GM19043 (cell line): ENCODE measurements around the gene INKA1.
A peak's percentile ranks its signal among the peaks of the same experiment; 100 is the strongest.

Experiments used
- ATAC-seq: cut with Tn5 transposase; IDR thresholded peaks from one replicate; pipeline ENCODE4 v1.9.1; 2021; ENCODE audit warnings: low read depth; ENCODE audit not compliant: unreplicated experiment

The INKA1 gene

GRCh38 chr3:49786357-49787181 is 16.5 kb upstream of the INKA1 start, which contains the start of gene IP6K1:
Gene IP6K1, minus strand, starts transcription at chr3:49786542. Its CDS starts 38,502 bp downstream, at chr3:49748040.
- peak; percentile 99 for ATAC-seq

DNA sequence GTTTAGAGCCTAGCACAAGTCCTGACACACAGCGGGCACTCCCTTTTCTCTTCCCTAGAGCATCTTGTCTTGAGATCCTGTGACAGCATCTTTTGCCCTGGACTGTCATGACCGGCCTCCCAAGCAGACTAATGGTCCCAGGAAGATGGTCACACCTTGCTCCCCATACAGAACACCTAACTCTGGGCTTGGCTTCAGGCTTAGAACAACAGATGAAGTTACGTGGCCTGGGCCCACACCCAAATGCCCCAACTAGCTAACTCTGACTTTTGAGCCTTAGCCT is 15.9 kb upstream of the INKA1 start:
- ATAC-seq = no peak

GRCh38 chr3:49787536-49787935 is 15.5 kb upstream of the INKA1 start:
- no peak for ATAC-seq

DNA sequence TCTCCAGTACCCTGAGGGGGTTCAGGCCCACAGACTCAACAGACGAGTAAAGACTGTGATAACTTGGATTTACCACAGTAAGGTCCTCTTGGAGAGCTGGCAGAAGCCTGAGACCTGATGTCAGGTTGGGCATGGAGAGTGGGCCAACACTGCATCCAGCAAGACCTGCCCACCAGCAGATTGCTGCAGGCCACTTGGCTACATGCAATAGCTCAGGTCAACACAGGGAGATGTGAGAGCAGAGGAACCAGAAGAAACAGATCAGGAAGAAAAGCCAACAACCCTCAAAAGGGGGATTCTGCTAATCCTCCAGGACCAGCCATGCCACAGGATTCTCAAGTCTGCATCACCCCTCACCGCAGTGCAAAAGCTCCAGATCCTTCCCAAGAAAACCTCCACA is 15.0 kb upstream of the INKA1 start:
- no peak for ATAC-seq

- ATAC-seq = no peak
Observed at GRCh38 chr3:49790626-49791411, 12.2 kb upstream of the INKA1 start.

GRCh38 chr3:49791571-49791970 is 11.5 kb upstream of the INKA1 start:
- ATAC-seq = no peak

DNA sequence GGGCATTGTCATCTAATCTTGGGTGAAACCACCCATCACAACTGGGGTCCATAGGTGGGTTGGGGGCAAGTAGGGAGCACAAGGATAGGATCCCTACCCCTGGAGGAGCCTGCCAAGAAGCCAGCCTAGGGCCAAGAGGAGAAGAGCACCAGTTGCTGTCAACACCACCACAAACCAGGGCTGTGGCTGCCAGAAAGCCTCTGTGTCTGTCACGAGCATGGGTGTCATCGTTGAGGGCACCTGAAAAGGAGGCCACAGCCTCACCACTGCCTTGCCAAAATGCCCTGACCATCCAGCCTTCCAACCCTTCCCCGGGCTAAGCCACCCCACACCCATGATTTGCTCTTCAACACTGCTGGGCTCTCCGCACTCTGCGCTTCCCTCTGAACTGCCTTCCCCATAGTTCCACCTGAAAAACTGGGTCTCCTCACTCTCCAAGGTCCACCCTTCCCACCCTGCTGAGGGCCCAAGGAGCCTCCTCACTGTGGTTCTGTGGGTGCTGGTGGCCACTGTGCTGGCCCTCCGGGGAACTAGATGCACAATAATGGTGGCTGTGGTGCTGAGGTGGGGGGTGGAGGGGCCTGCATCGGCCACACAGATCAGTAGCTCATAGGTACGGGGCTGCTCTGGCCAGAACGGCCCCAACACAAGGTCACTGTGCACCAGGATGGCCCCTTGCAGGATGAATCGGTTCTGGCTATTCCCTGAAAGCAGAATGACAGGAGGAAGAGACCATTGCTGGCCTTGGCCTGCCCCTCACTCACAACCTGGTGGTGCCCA is 10.5 kb upstream of the INKA1 start:
- ATAC-seq = no peak

DNA sequence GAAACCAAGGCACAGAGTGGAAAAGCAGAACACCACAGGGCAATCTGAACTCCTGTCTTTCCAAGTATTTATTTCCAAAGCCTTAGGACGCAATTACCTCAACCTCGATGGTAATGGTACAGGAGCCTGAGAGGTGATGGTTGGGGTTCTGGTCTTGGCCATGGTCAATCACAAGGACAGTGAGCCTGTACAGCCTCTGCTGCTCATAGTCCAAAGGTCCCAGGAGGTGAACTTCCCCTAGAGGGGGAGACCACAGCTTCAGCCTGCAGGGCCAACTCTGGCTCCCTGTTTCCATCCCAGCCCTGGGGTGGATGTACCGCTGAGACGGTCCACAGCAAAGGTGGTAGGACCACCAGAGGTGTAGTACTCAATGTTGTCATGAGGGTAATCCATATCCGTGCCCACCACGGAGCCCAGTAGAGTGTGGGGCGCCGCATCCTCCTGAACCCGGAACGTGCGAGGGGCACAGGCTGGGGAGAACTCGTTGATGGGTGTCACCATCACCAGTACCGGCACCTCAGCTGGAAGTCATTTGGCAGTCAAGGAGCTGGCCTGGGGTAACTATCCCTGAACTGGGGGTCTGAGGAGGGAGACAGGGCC is 9.5 kb upstream of the INKA1 start:
- ATAC-seq = no peak

GRCh38 chr3:49794431-49794830 is 8.6 kb upstream of the INKA1 start:
- ATAC-seq = no peak

DNA sequence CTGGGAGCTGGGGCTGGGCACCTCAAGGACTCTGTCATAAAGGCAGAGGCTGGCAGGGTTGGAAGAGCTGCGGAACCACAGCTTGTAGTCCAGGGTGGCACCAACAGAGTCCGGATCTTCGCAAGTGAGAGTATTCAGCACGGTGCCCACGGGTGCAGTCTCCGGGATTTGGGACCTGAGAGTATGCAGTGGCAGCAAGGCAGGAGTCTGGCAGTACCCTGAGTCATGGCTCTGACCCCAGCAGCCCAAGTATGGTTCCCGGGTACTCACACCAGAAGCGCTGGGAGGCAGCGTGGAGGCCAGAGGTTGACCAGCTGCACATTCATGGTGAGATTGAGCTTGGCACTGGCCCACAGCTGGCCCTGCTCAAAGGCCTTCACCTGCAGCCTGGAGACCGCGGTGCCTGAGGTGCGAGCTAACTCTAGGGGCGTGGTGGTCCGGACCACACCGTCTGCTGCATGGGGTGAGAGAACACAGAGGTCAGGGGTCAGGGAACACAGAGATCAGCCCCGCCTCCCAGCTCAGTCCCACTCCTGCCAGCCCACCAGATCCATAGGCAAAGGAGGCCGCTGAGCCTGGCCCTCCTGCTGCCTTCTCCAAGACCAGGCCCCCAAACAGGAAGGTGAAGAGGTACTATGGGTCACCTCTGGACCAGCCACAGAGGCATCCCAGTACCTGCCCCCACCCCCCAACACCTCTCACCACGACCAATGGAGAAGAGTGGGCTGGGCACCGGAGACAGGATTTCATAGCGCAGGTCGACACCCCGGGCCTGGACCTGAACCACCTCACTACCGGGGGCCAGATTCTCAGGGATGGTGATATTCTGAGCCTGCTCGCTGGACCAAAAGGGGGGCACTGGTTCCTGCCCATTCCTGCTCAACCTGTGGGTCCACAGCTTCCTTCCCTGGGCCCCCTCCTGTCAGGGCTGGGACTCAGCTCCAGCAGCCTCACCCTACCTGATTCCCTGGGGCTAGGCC is 7.8 kb upstream of the INKA1 start:
- no peak for ATAC-seq

DNA sequence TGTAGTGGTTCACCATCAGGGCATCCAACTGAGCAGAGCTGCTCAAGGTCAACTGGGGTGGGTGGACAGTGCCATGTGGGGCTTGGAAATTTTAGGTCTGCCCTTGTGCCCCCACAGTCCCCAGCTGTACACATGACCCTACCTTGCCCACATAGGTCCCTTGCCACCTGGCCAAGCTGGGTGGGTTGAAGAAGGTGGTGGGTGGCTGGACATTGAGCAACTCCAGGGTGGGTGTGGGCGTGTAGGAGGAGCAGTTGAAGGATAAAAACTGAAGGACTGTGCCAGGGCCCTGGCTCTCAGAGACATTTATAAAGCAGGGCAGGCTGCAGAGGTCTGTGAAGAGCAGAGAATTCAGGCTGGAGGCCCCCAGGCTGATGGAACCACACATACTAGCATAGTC is 4.0 kb upstream of the INKA1 start:
- no peak for ATAC-seq

DNA sequence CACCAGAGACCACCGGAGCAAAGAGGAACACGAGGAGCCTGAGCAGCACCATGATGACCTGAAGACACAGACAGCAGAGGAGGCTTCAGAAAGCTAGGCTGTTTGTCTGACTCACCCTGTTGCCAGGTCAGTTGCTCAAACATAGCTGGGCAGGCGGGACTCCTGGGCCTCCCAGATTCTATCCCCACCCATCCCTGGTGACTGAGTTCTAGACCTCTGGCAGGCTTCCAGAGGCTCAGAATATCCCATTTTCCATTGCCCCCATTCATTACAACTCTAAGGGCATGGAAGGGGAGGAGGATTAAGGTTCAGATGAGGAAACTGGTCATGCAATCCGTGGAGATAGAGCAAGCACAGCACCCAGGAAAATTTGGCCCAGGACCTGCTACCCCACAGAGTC is 3.3 kb upstream of the INKA1 start, which contains the start of gene CDHR4:
Gene CDHR4, minus strand, starts transcription at position 113 of the 400 bp plus-strand sequence. Its CDS starts 61 bp downstream, at position 52.
- no peak for ATAC-seq

GRCh38 chr3:49801160-49801559 is 1.9 kb upstream of the INKA1 start:
- no peak for ATAC-seq

GRCh38 chr3:49803465-49804140 is 542 bp downstream of the INKA1 start:
- no peak for ATAC-seq

- ATAC-seq = no peak
Observed at GRCh38 chr3:49804141-49805041, 1.3 kb downstream of the INKA1 start.

DNA sequence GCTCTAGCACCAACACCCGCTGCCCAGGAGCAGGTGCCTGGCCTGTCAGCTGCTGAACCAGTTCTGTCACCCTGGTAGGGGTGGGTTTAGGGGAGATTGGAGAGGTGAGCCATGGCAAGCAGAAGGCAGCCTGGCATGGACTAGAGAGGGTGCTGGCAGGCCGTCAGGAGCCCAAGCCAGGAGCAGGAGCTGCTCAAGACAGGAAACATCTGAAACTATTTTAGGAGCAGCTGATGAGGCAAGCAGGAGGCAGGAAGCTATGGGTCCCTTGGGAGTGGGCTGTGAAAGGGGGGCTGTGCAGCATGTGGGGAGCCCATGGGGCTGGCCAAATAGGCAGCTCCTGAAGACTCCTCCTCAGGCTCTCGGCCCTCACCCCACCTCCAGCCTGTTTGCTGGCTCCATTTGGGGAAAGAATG is 2.3 kb downstream of the INKA1 start:
- ATAC-seq = no peak

GRCh38 chr3:49805897-49806701 is 3.0 kb downstream of the INKA1 start:
- ATAC-seq = no peak
